NB4 (cell line): ENCODE measurements around the gene FAM8A1.

Source experiments
- MYC ChIP-seq: IDR thresholded peaks from 2 replicates; pipeline ENCODE4 v1.6.1; 2011; ENCODE audit warnings: low read depth, low read length
- POLR2A ChIP-seq: IDR thresholded peaks from 2 replicates; pipeline ENCODE4 v1.6.1; 2011; ENCODE audit warnings: mild to moderate bottlenecking; ENCODE audit not compliant: insufficient read length; ENCODE audit errors: extremely low read depth
- TF ChIP-seq, protein P1 (sequence below): IDR thresholded peaks from one replicate; pipeline ENCODE4 v1.5.1; 2012; ENCODE audit warnings: low read depth, low read length

DNA sequence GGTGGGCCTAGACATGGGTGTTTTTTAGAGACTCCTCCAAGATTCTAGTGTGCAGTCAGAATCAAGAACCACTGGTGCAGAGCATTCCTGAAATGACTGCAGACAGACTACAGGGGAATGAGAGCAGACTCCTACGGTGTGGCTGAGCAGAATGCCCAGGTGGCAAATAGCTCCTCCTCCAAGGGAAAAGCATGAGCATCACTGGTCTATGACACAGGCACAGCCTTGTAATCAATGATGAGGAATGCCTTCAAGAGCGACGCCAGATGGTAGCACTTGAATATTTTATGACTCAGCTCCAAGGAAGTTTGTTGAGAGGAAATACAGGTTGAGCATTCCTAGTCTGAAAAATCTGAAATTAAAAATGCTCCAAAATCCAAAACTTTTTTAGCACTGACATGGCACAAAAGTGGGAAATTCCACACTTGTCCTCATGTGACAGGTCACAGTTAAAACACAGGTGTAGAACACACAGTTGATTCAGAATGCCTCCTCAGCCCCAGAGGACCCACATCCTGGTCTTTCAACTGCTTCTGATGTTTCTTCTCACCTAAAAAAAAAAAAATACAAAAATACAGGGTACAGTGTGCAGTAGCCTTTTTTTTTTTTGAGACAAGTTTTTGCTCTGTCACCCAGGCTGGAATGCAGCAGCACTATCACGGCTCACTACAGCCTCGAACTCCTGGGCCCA is 10.6 kb upstream of the FAM8A1 start:
- TF ChIP-seq, protein P1, sequence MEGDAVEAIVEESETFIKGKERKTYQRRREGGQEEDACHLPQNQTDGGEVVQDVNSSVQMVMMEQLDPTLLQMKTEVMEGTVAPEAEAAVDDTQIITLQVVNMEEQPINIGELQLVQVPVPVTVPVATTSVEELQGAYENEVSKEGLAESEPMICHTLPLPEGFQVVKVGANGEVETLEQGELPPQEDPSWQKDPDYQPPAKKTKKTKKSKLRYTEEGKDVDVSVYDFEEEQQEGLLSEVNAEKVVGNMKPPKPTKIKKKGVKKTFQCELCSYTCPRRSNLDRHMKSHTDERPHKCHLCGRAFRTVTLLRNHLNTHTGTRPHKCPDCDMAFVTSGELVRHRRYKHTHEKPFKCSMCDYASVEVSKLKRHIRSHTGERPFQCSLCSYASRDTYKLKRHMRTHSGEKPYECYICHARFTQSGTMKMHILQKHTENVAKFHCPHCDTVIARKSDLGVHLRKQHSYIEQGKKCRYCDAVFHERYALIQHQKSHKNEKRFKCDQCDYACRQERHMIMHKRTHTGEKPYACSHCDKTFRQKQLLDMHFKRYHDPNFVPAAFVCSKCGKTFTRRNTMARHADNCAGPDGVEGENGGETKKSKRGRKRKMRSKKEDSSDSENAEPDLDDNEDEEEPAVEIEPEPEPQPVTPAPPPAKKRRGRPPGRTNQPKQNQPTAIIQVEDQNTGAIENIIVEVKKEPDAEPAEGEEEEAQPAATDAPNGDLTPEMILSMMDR = no peak
- TF ChIP-seq POLR2A (no peak), MYC (no peak)
